Measurements from ENCODE around the gene ANKRD65.
"Not testable (repeated sequence)": the region's sequence is repeated elsewhere in the genome, so short reads cannot be mapped to it uniquely, and the experiment has no call there.

ANKRD65 gene

GRCh38 chr1:1430114-1430982 lies 9.3 kb upstream of the ANKRD65 start:
- DNase-seq: peak; percentile 41 to 75

- peak; percentile 49 to 54 for DNase-seq
These were observed 8.6 kb upstream of the ANKRD65 start for GRCh38 chr1:1429671-1430073.

- DNase-seq: not testable (repeated sequence)
These were observed 7.9 kb upstream of the ANKRD65 start for GRCh38 chr1:1428967-1429366.

- DNase-seq: no peak
These were observed 7.1 kb upstream of the ANKRD65 start for GRCh38 chr1:1428174-1428573.

GRCh38 chr1:1427820-1428148 lies 6.7 kb upstream of the ANKRD65 start:
- no peak for DNase-seq

- DNase-seq: no peak
These were observed 6.2 kb upstream of the ANKRD65 start for GRCh38 chr1:1427106-1427819.

- no peak for DNase-seq
These were observed 5.5 kb upstream of the ANKRD65 start for GRCh38 chr1:1426496-1427105.

- no peak for DNase-seq
These were observed 4.8 kb upstream of the ANKRD65 start for GRCh38 chr1:1425753-1426495.

- no peak for DNase-seq
These were observed 4.3 kb upstream of the ANKRD65 start for GRCh38 chr1:1425426-1425752.

GRCh38 chr1:1424707-1425106 lies 3.6 kb upstream of the ANKRD65 start:
- no peak for DNase-seq

GRCh38 chr1:1423245-1423597 lies 2.1 kb upstream of the ANKRD65 start:
- no peak for DNase-seq

- DNase-seq: no peak
These were observed 1.6 kb upstream of the ANKRD65 start for GRCh38 chr1:1422465-1423244.

- no peak for DNase-seq
These were observed 910 bp upstream of the ANKRD65 start for GRCh38 chr1:1421907-1422464.

- no peak for DNase-seq
These were observed 378 bp downstream of the ANKRD65 start for GRCh38 chr1:1420654-1421141.

- DNase-seq: no peak
These were observed 1.0 kb downstream of the ANKRD65 start for GRCh38 chr1:1419813-1420653.

GRCh38 chr1:1419363-1419812 lies 1.7 kb downstream of the ANKRD65 start:
- no peak for DNase-seq

GRCh38 chr1:1418464-1419362 lies 2.4 kb downstream of the ANKRD65 start:
- no peak for DNase-seq

GRCh38 chr1:1417825-1418463 lies 3.1 kb downstream of the ANKRD65 start:
- not testable (repeated sequence) for DNase-seq

GRCh38 chr1:1417396-1417795 lies 3.7 kb downstream of the ANKRD65 start:
- DNase-seq: not testable (repeated sequence)
